HepG2 (cell line): ENCODE results near the gene ZDHHC11. TPM values are rescaled to one million over a fixed set of nuclear protein-coding genes. Genes with fewer than 3 reads are reported as not detected.

Source experiments
- ATAC-seq: fragments of 200-7000 bp; cut with Tn5 transposase; 3 replicates; pipeline ENCODE4 v1.9.1; 2020; ENCODE audit warnings: mild to moderate bottlenecking, moderate library complexity
- BruUV-seq: library from RNA; stranded (reverse); fragments of 400-500 nt; replicated peaks from 2 replicates; lab custom pipeline; 2021; lab: Mats Ljungman, UMichigan
- CTCF ChIA-PET: fragments of 300-600 bp; formaldehyde crosslinking; extraction: SDS; loops from one replicate; lab custom pipeline; 2021; ENCODE audit warnings: low total read pairs, inconsistent platforms, low intra/inter-chr PET ratio; lab: Yijun Ruan, JAX
- POLR2A ChIA-PET: fragments of 350-600 bp; sonication (Branson Sonifier 250); formaldehyde crosslinking; loops from one replicate; lab custom pipeline; 2020; ENCODE audit warnings: antibody characterized with exemption, inconsistent platforms; lab: Yijun Ruan, JAX
- DNase-seq: peaks from one replicate; pipeline ENCODE4 v3.0.0-alpha.2; 2015; ENCODE audit warnings: low spot score
- FAIRE-seq: peaks from 3 replicates; lab custom pipeline; 2011; peaks lifted over from hg19 to GRCh38; lab: Jason Lieb, UNC
- H2AFZ ChIP-seq: one replicate; pipeline ENCODE4 v1.6.1; 2011; ENCODE audit warnings: low read length, inconsistent platforms
- H3K27ac ChIP-seq: fragments of 300-600 bp; 3 replicates; pipeline ENCODE4 v1.8.0; 2011; ENCODE audit warnings: mixed run types, mild to moderate bottlenecking, mixed read lengths, low read length, inconsistent platforms; ENCODE audit not compliant: insufficient read depth; ENCODE audit errors: extremely low read length
- H3K27me3 ChIP-seq, 2 experiments: fragments of 200-600 bp in 1 of 2; 2 replicates in 1 of 2; 3 replicates in 1 of 2; pipeline versions ENCODE4 v1.6.0 to v1.8.0; 2011; ENCODE audit warnings: low read length in 2 of 2, mild to moderate bottlenecking in 2 of 2, moderate library complexity in 2 of 2, inconsistent platforms in 1 of 2; ENCODE audit not compliant: insufficient read depth in 2 of 2, control insufficient read depth in 1 of 2
- H3K36me3 ChIP-seq, 2 experiments: fragments of 200-600 bp in 1 of 2; replicated peaks in 1 of 2; 2 replicates in 1 of 2; 3 replicates in 1 of 2; pipeline versions ENCODE4 v1.5.1 to v1.8.0; 2011; ENCODE audit warnings: low read length in 2 of 2, inconsistent platforms in 1 of 2; ENCODE audit not compliant: insufficient read depth in 2 of 2, control insufficient read depth in 1 of 2
- H3K4me1 ChIP-seq: 2 replicates; pipeline ENCODE4 v1.5.1; 2012; ENCODE audit warnings: low read length, inconsistent platforms; ENCODE audit not compliant: insufficient read depth
- H3K4me2 ChIP-seq: 2 replicates; pipeline ENCODE4 v1.6.0; 2011; ENCODE audit warnings: low read depth, low read length, inconsistent platforms
- H3K4me3 ChIP-seq, 3 experiments: fragments of 200-600 bp in 1 of 3; sonication (generic), shearing (Covaris generic) in 1 of 3; replicated peaks in 1 of 3; 2 replicates each; pipeline ENCODE4 v1.5.1; 2011 to 2016; ENCODE audit warnings: low read length in 3 of 3, inconsistent platforms in 2 of 3, low read depth in 2 of 3, mild to moderate bottlenecking in 2 of 3, control low read depth in 1 of 3, mixed read lengths in 1 of 3; ENCODE audit not compliant: insufficient read depth in 1 of 3
- H3K79me2 ChIP-seq: one replicate; pipeline ENCODE4 v1.6.1; 2011; ENCODE audit warnings: low read length, inconsistent platforms; ENCODE audit not compliant: insufficient read depth
- H3K9ac ChIP-seq: 2 replicates; pipeline ENCODE4 v1.6.0; 2011; ENCODE audit warnings: mild to moderate bottlenecking, low read depth, low read length, inconsistent platforms; ENCODE audit not compliant: insufficient read depth
- H3K9me3 ChIP-seq: 2 replicates; pipeline ENCODE4 v1.5.1; 2012; ENCODE audit warnings: mild to moderate bottlenecking, low read length
- H4K20me1 ChIP-seq: 2 replicates; pipeline ENCODE4 v1.6.0; 2011; ENCODE audit warnings: inconsistent platforms, mild to moderate bottlenecking, low read length, moderate library complexity; ENCODE audit not compliant: insufficient read depth
- AGO2 ChIP-seq: fragments of 200-400 bp; formaldehyde crosslinking; optimal IDR thresholded peaks from 2 replicates; pipeline ENCODE3; 2017; ENCODE audit warnings: mild to moderate bottlenecking, low read depth, low read length, moderate library complexity
- NBN ChIP-seq: fragments of 450-650 bp; conservative IDR thresholded peaks from 2 replicates; pipeline ENCODE4 v1.6.1; 2017
- SOX5 ChIP-seq: IDR thresholded peaks from 2 replicates; pipeline ENCODE4 v1.6.1; 2016; ENCODE audit warnings: borderline replicate concordance
- SPEN ChIP-seq: sonication (generic); formaldehyde crosslinking; IDR thresholded peaks from 2 replicates; pipeline ENCODE4 v1.5.1; 2020; ENCODE audit warnings: low read depth, mild to moderate bottlenecking, missing genetic modification reagents
- ZBTB20 ChIP-seq: sonication (generic); formaldehyde crosslinking; IDR thresholded peaks from 2 replicates; pipeline ENCODE4 v1.8.1; 2023; ENCODE audit warnings: missing genetic modification reagents, low read depth, mild to moderate bottlenecking, borderline replicate concordance
- ZBTB33 ChIP-seq: sonication (generic); formaldehyde crosslinking; IDR thresholded peaks from 2 replicates; pipeline ENCODE4 v1.4.0; 2020; ENCODE audit warnings: missing genetic modification reagents
- ZNF781 ChIP-seq: sonication (generic); formaldehyde crosslinking; IDR thresholded peaks from 2 replicates; pipeline ENCODE4 v1.5.1; 2020; ENCODE audit warnings: borderline replicate concordance, mild to moderate bottlenecking, missing genetic modification reagents; ENCODE audit errors: not compliant biosample characterization
- WGBS: methylation state at CpG from one replicate; pipeline ENCODE4 v1.1.6; 2017; ENCODE audit warnings: low lambda C conversion rate; 5-methylcytosine and 5-hydroxymethylcytosine counted together
- in situ Hi-C: cut with HindIII; loops from 2 replicates; pipeline ENCODE4 v1.10.0; 2017; ENCODE audit warnings: low pct_unique_long_range_greater_than_20kb; ENCODE audit not compliant: extremely low pct_ligation_motif_present
- intact Hi-C: fragments of 100-400 bp; cut with micrococcal nuclease; formaldehyde crosslinking; loops from one replicate; pipeline ENCODE4 v1.10.0; 2022; ENCODE audit not compliant: unreplicated experiment
- polyA plus RNA-seq, 8 experiments: library from polyadenylated mRNA; depleted of rRNA in 3 of 8; stranded (reverse) in 7 of 8; unstranded in 1 of 8; fragments of >200 nt; fragmentation: Illumina TruSeq in 4 of 8; extraction: Trizol in 4 of 8; gene quantifications; 2 replicates each; pipeline versions ENCODE4 v1.2.1 to v1.2.3, GENCODE V29; 2011 to 2016; ENCODE audit warnings: low read depth in 4 of 8, missing spikeins in 1 of 8, mixed read lengths in 1 of 8; ENCODE audit not compliant: insufficient read depth in 1 of 8
- total RNA-seq, 5 experiments: library from RNA; depleted of rRNA; stranded (reverse); fragments of >200 nt; fragmentation: Illumina TruSeq; extraction: Trizol; gene quantifications; 2 replicates each; pipeline ENCODE4 v1.2.3, GENCODE V29; 2016; ENCODE audit warnings: low read depth in 1 of 5

The ZDHHC11 gene
- total and polyA plus RNA-seq, 2 of the 13 experiments (the other 11 are each of a cell fraction or from before 2014, with no cell fraction given): 2.1 to 4.0 TPM

DNA sequence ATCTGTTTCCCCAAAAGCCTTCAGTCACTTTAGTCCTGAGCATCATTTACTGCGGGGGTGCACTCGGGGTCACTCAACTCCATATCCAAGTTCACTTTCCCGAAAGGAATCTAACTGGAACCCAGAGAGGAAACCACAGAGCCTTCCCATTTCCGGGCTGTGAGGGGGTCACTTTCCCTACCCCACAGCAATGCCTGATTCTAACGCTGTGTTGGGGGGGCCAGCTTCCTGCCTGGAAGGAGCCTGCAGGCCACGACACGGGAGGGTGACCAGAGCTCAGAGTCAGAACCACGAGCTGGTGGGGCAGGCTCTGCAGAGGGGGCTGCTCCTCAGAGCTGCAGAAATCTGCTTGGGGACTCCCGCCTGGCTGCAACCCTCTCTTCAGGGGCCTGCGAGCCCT, 21.5 kb upstream of the ZDHHC11 start:
- TF ChIP-seq ZBTB33 (CRISPR knock-in tag) (no peak), NBN (no peak), ZBTB20 (CRISPR knock-in tag) (no peak), ZNF781 (CRISPR knock-in tag) (no peak), SPEN (CRISPR knock-in tag) (no peak)
- 98% methylated on average over 10 of the region's 10 CpGs for WGBS
- Histone ChIP-seq H3K4me2 (no peak overlapping the region), H3K9ac (no peak overlapping the region), H3K27ac (no peak overlapping the region), H3K27me3 (no peaks in the 10 kb centered on the region), H3K9me3 (no peaks in the 10 kb centered on the region), H3K79me2 (no peaks in the 10 kb centered on the region), H3K36me3 (peaks cover 33 to 91% of the 10 kb centered on the region in 2 experiments), H2AFZ (no peak overlapping the region), H3K4me1 (peaks cover 6% of the 10 kb centered on the region), H3K4me3 (no peak overlapping the region), H4K20me1 (no peaks in the 10 kb centered on the region)
- BruUV-seq: no TSS peak
- CTCF ChIA-PET: no interaction called here
- ATAC-seq (no peak), DNase-seq (no peak), FAIRE-seq (no peak)
- intact Hi-C loops (no loop called here), in situ Hi-C loops (no loop called here)
- POLR2A ChIA-PET: no interaction called here

DNA sequence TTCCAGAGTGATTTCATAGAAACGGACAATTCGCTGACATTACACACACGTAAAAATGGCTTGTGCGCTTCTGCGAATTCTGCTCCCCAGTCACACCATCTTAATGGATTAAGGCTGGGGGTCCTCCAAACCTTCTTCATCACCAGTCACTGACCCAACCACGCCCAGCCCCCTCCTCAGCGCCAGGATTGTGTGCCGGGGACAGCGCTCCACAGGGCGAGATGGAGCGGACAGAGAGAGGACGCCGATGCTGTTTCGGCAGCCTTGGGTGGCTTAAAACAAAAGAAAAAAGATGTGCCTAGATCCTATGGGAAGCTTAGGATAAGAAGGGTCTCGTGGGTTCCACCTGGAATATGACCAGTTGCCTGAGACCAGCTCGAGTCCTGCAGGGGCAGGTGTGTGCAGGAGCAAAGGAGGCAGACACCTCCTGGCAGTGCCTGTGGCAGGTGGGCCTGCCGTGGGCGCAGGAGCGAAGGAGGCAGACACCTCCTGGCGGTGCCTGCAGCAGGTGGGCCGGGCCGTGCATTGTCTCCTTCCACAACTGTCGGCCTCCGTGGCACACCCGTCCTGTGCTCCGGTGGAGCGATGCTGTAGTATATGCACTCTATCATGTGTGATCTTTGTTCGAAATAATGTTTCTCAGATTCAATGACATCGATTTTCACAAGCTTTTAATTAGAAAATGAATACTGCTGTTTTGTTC, 21.0 kb upstream of the ZDHHC11 start:
- no peaks in the 10 kb centered on the region for H3K9me3 ChIP-seq
- H3K27ac ChIP-seq: no peak overlapping the region
- no peak overlapping the region for H3K4me3 ChIP-seq
- ChIA-PET POLR2A (no interaction called here), CTCF (no interaction called here)
- DNase-seq (no peak), ATAC-seq (no peak), FAIRE-seq (no peak)
- peaks cover 33 to 93% of the 10 kb centered on the region in 2 experiments for H3K36me3 ChIP-seq
- no peaks in the 10 kb centered on the region for H4K20me1 ChIP-seq
- no peak overlapping the region for H3K9ac ChIP-seq
- TF ChIP-seq SOX5 (CRISPR knock-in tag) (no peak), AGO2 (peak; percentile 44)
- no TSS peak for BruUV-seq
- H3K79me2 ChIP-seq: no peaks in the 10 kb centered on the region
- H3K27me3 ChIP-seq: no peaks in the 10 kb centered on the region
- intact Hi-C loops (no loop called here), in situ Hi-C loops (no loop called here)
- no peak overlapping the region for H3K4me2 ChIP-seq
- 97% methylated on average over 27 of the region's 29 CpGs for WGBS
- no peak overlapping the region for H2AFZ ChIP-seq
- peaks cover 11% of the 10 kb centered on the region for H3K4me1 ChIP-seq
